GM23338 (cell line): ENCODE data around the gene KLHL18. TPM values are rescaled to one million over a fixed set of nuclear protein-coding genes. Genes with fewer than 3 reads are reported as not detected.

Experiments
- ATAC-seq: fragments of 200-7000 bp; cut with Tn5 transposase; 3 replicates; pipeline ENCODE4 v1.9.1; 2020
- DNase-seq: peaks from one replicate; pipeline ENCODE4 v3.0.0-alpha.2; 2015; ENCODE audit warnings: low spot score
- H2AFZ ChIP-seq: fragments of 200-600 bp; sonication (generic); 2 replicates; pipeline ENCODE4 v1.8.0; 2016; ENCODE audit warnings: antibody characterized with exemption, mild to moderate bottlenecking, moderate library complexity
- H3F3A ChIP-seq: fragments of 200-600 bp; sonication (generic); replicated peaks from 2 replicates; pipeline ENCODE4 v1.8.0; 2017; ENCODE audit warnings: antibody characterized with exemption, mixed run types, low read depth
- H3K27ac ChIP-seq: fragments of 200-600 bp; sonication (generic); 2 replicates; pipeline ENCODE4 v1.6.1; 2016; ENCODE audit warnings: low read depth
- H3K27me3 ChIP-seq: fragments of 200-600 bp; sonication (generic); 2 replicates; pipeline ENCODE4 v1.8.0; 2016; ENCODE audit warnings: mild to moderate bottlenecking, mixed run types, moderate library complexity; ENCODE audit not compliant: insufficient read depth
- H3K36me3 ChIP-seq: fragments of 200-600 bp; sonication (generic); 2 replicates; pipeline ENCODE4 v1.8.0; 2016; ENCODE audit warnings: mild to moderate bottlenecking; ENCODE audit not compliant: insufficient read depth
- H3K4me1 ChIP-seq: fragments of 200-600 bp; sonication (generic); 2 replicates; pipeline ENCODE4 v1.8.0; 2016; ENCODE audit warnings: mild to moderate bottlenecking, moderate library complexity; ENCODE audit not compliant: insufficient read depth
- H3K4me2 ChIP-seq: fragments of 200-600 bp; sonication (generic); 2 replicates; pipeline ENCODE4 v1.7.1; 2017; ENCODE audit warnings: mixed run types
- H3K4me3 ChIP-seq: fragments of 200-600 bp; sonication (generic); 2 replicates; pipeline ENCODE4 v1.6.1; 2016; ENCODE audit warnings: mixed run types
- H3K79me2 ChIP-seq: fragments of 200-600 bp; sonication (generic); replicated peaks from 2 replicates; pipeline ENCODE4 v1.8.0; 2017; ENCODE audit warnings: mild to moderate bottlenecking; ENCODE audit not compliant: insufficient read depth
- H3K9me2 ChIP-seq: fragments of 200-600 bp; sonication (generic); 2 replicates; pipeline ENCODE4 v1.8.0; 2017; ENCODE audit not compliant: insufficient read depth
- H4K20me1 ChIP-seq: fragments of 200-600 bp; sonication (generic); replicated peaks from 2 replicates; pipeline ENCODE4 v1.8.0; 2017; ENCODE audit warnings: mild to moderate bottlenecking; ENCODE audit not compliant: insufficient read depth
- H3K27ac Mint-ChIP-seq: 2 replicates; pipeline ENCODE4 v1.8.0; 2020; ENCODE audit warnings: inconsistent platforms, mild to moderate bottlenecking, moderate library complexity, mixed read lengths
- H3K27me3 Mint-ChIP-seq: 3 replicates; pipeline ENCODE4 v1.8.0; 2022; ENCODE audit warnings: low read depth, mild to moderate bottlenecking, moderate library complexity, mixed read lengths, inconsistent platforms; ENCODE audit not compliant: insufficient read depth, poor library complexity
- H3K36me3 Mint-ChIP-seq: 3 replicates; pipeline ENCODE4 v1.8.0; 2021; ENCODE audit warnings: low read depth, mild to moderate bottlenecking, inconsistent platforms, moderate library complexity, mixed read lengths
- H3K4me1 Mint-ChIP-seq: 3 replicates; pipeline ENCODE4 v1.8.0; 2020; ENCODE audit warnings: mild to moderate bottlenecking, inconsistent platforms, mixed read lengths
- H3K4me3 Mint-ChIP-seq: 3 replicates; pipeline ENCODE4 v1.8.0; 2021; ENCODE audit warnings: moderate library complexity, mild to moderate bottlenecking, inconsistent platforms, mixed read lengths
- H3K9me3 Mint-ChIP-seq: 3 replicates; pipeline ENCODE4 v1.8.0; 2020; ENCODE audit warnings: moderate library complexity, mild to moderate bottlenecking, inconsistent platforms, mixed read lengths
- CREB1 ChIP-seq: fragments of 250-450 bp; sonication (Bioruptor Pico); IDR thresholded peaks from 2 replicates; pipeline ENCODE4 v1.5.0; 2020; ENCODE audit warnings: low read depth, mild to moderate bottlenecking, moderate library complexity
- EZH2 ChIP-seq: fragments of 200-600 bp; sonication (generic); IDR thresholded peaks from one replicate; pipeline ENCODE4 v1.8.0; 2017; ENCODE audit warnings: antibody characterized with exemption, mild to moderate bottlenecking, low read depth; ENCODE audit not compliant: unreplicated experiment
- EZH2phosphoT487 ChIP-seq: fragments of 200-600 bp; sonication (generic); IDR thresholded peaks from one replicate; pipeline ENCODE4 v1.8.1; 2018; ENCODE audit warnings: antibody characterized with exemption; ENCODE audit not compliant: unreplicated experiment
- NANOG ChIP-seq: IDR thresholded peaks from 2 replicates; pipeline ENCODE4 v1.6.1; 2016; ENCODE audit warnings: antibody characterized with exemption, borderline replicate concordance
- REST ChIP-seq: IDR thresholded peaks from one replicate; pipeline ENCODE4 v1.6.1; 2018; ENCODE audit warnings: antibody characterized with exemption; ENCODE audit not compliant: unreplicated experiment
- STAT1 ChIP-seq: IDR thresholded peaks from one replicate; pipeline ENCODE4 v1.6.1; 2016; ENCODE audit warnings: antibody characterized with exemption; ENCODE audit not compliant: unreplicated experiment
- ZNF331 ChIP-seq: fragments of 250-450 bp; sonication (Bioruptor Pico); IDR thresholded peaks from 2 replicates; pipeline ENCODE4 v1.5.0; 2020; ENCODE audit warnings: low read depth, mild to moderate bottlenecking, moderate library complexity
- ZNF462 ChIP-seq: fragments of 250-450 bp; sonication (Bioruptor Pico); IDR thresholded peaks from 2 replicates; pipeline ENCODE4 v1.5.0; 2020; ENCODE audit warnings: mild to moderate bottlenecking, moderate library complexity
- polyA plus RNA-seq: library from polyadenylated mRNA; unstranded; fragments of >200 nt; fragmentation: Nextera tagmentation; extraction: Ambion mirVana; gene quantifications from 2 replicates; pipeline ENCODE4 v1.2.1, GENCODE V29; 2016
- total RNA-seq: library from RNA; depleted of rRNA; stranded (reverse); fragments of >200 nt; shearing (Covaris generic); gene quantifications from 2 replicates; pipeline ENCODE4 v1.2.3, GENCODE V29; 2014

KLHL18 gene
- total and polyA plus RNA-seq, 2 experiments from 2014 or later = 11.3 to 18.1 TPM

- Histone ChIP-seq H3F3A (0 out of 2 replicates have a peak, but pooled peaks cover 4% of the 10 kb centered on the region), H3K27me3 (no peaks in the 10 kb centered on the region), H3K36me3 (no peaks in the 10 kb centered on the region), H4K20me1 (peaks cover 36% of the 10 kb centered on the region), H3K79me2 (peaks cover 89% of the 10 kb centered on the region), H3K4me3 (no peak overlapping the region), H2AFZ (no peak overlapping the region), H3K4me1 (no peaks in the 10 kb centered on the region; the same call in 1 of the 2 replicates), H3K9me2 (no peaks in the 10 kb centered on the region), H3K27ac (no peak overlapping the region), H3K4me2 (no peak overlapping the region)
- ATAC-seq (no peak), DNase-seq (no peak)
- peaks cover 3% of the 10 kb centered on the region for H3K27me3 Mint-ChIP-seq
- peak overlapping the region; percentile 44 for H3K27ac Mint-ChIP-seq
- H3K36me3 Mint-ChIP-seq = peaks cover 8% of the 10 kb centered on the region; the same call in 1 of the 3 replicates
- H3K4me1 Mint-ChIP-seq = peaks cover 25% of the 10 kb centered on the region
- no peak overlapping the region for H3K4me3 Mint-ChIP-seq
- no peak for TF ChIP-seq ZNF462
- no peak for TF ChIP-seq NANOG
- TF ChIP-seq ZNF331 (CRISPR knock-in tag) = no peak
- TF ChIP-seq EZH2 = no peak
- TF ChIP-seq STAT1 = no peak
- TF ChIP-seq CREB1 = no peak
- TF ChIP-seq REST = no peak
- TF ChIP-seq EZH2phosphoT487 = no peak
- H3K9me3 Mint-ChIP-seq = no peaks in the 10 kb centered on the region
Observed at GRCh38 chr3:47295322-47295721, 12.6 kb downstream of the KLHL18 start.
